H4 (cell line): ENCODE measurements around the gene CCDC172. TPM values are rescaled to one million over a fixed set of nuclear protein-coding genes. Genes with fewer than 3 reads are reported as not detected.

ENCODE experiments used
- DNase-seq: peaks from one replicate; pipeline ENCODE4 v3.0.0-alpha.2; 2015; ENCODE audit warnings: low spot score
- total RNA-seq: library from RNA; depleted of rRNA; stranded (reverse); fragments of >200 nt; shearing (Covaris generic); gene quantifications from 2 replicates; pipeline ENCODE4 v1.2.3, GENCODE V29; 2014; rRNA removed

The CCDC172 gene, protein sequence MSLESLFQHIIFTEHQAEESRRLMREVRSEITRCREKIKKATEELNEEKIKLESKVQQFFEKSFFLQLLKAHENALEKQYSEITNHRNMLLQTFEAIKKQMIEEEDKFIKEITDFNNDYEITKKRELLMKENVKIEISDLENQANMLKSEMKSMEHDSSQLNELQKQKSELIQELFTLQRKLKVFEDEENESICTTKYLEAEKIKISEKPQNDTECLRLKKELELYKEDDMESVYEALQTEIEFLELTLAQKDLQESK
- 0.06 and 0.41 TPM in 2 replicates for total RNA-seq

DNA sequence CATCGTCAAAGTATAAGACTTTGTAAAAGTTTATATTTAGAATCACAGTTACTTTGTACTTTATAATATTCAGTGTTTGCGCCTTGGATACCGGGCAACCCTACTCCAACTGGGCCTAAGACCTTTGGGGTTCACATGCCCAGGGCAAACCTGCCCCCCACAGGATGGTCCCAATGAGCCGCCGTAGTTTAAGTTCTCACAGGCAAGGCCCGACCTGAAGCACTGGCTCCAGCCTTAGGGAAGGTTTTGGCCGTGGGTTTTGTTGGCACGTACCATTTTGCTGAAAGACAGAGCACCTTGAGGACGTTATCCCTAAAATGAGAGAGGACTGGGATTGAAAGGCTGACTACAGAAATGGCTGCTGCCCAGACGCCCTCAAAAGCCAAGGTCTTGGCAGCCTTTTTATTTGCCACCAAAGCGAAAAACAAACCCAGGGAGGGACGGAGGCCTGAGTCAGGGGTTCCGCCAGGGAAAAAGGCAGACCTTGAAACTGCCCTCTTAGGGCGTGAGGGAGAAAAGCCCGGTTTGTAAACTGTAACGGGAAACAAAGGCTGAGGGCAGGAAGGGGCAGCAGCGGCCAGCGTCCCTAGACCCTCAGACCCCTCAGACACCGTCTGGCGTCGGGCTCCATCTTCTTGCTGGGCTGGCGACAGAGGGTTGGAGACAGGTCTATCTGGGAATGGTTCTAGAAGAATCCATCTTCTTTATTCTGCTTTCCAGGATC is at the start of gene CCDC172:
Gene CCDC172, plus strand, starts transcription at position 222 of the 724 bp plus-strand sequence. CDS start 564 bp downstream, outside the sequence.
- DNase-seq = no peak

DNA sequence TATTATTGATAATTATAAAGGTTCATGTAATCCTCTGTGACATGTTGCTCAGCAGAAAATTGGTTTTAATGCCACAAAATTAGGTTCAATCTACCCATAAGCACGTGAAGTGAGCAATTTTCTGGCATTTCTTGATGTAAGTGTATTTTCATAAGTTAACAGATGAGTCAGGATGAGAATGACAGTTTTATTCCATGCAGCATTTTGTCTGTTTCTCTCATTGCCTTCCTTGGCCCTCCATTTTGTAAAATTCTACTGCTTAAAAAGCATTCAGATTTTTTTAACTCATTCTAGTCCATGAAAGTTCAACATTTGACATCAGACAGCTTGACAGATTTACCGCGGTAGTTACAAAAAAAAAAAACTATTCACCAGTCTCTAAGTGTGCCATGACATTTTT is 47.3 kb upstream of the CCDC172 start:
- no peak for DNase-seq

DNA sequence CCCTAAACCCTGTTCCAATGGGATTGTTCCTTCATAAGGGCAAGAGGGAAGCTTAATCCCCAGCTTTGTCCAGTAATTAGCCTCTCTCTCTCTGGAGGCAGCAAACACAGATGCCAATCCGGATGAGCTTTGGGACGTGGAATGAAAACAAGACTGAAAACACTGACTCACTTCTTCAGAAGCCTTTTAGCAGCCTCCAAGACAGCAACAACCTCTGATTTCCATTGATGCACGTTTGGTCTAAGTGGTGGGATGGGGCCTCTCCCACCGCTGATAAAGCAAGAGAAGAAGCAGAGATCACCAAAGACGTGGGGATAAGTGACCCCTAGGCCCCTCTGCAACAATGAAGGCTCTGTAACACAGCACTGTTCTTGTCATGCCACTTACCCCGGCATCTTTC is 45.4 kb upstream of the CCDC172 start:
- DNase-seq = no peak

DNA sequence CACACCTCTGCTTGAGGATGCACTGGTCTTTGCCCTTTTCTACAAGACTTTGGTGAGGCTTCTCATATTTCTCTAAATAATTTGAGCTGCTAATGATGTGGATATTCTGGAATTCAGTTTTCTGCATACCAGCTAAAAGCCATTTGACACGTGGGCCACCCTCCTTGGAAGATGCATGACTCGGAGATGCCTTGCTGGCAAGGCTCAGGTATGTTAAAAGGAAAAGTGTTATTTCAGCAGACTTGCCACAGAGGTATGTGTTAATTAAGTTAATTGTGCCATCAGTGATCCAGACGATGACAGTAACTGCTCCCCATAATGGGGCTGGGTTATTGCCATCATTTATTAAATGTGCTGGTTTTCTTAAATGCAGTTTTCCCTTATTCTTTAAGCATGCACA is 42.5 kb upstream of the CCDC172 start:
- DNase-seq = no peak

DNA sequence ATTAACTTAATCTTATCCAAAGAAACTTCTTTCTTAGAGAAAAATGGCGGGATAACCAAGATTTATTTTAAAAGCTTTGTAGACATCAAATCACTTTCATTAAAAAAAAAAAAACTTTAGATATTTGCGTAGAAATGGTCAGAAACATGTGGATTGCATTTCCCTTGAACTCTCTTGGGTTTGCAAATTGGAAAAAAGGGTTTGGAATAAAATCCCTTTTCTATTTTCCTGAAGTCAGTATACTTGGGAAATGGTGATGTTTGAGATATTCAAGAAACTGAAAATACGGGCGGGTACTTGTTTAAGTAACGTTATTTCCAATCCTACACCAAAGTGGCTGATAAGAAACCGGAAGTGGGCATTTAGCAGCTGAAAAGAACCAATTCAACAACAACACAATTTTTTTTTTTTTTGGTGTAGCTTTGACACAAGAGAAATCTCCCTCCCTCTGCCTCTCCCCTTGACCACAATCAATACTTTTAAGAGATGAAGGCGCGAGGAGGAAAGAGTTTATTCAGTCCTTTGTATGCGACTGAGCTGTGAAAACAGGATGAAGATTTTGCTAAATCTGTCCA is 37.5 kb upstream of the CCDC172 start:
- no peak for DNase-seq

DNA sequence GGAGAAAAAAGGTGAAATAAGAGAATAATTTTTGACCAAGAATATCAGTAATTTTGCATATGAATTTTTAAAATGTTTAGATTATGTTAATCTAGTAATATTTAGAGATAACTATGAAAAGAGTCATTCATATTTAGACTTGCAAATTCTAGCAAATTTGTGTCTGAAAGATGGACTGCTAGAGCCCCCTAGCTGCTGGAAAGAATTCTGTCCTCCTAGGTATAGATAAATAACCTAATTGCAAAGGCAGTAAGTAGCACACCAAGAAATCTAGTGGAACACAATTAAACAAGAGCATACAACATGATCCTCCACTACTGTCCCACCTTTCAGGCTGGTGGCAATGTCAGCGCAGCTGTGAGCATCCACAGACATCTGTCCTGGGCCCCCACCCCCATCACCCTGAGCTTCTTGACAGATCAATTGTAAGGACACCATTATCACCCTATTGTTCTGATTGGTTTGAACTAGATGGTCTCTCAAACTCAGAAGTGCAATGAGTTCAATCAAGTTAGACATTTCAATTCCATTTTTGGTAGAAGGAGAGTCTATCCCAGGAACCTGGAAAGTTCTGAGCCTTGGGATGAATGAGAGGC is 36.2 kb upstream of the CCDC172 start:
- DNase-seq = peak; percentile 37

DNA sequence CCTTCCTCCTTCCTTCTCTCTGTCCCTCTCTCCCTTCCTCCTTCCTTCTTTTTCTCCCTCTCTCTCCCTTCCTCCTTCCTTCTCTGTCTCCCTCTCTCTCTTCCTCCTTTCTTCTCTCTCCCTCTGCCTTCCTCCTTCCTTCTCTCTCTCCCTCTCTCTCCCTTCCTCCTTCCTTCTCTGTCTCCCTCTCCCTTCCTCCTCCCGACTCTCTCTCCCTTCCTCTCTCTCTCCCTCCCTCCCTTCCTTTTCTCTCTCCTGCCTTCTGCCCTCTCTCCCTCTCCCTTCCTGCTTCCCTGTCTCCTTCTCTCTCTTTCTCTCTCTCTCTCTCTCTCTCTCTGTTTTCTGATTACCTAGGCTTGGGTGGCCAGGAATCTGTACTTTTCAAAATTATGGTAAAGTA is 34.6 kb upstream of the CCDC172 start:
- no peak for DNase-seq

DNA sequence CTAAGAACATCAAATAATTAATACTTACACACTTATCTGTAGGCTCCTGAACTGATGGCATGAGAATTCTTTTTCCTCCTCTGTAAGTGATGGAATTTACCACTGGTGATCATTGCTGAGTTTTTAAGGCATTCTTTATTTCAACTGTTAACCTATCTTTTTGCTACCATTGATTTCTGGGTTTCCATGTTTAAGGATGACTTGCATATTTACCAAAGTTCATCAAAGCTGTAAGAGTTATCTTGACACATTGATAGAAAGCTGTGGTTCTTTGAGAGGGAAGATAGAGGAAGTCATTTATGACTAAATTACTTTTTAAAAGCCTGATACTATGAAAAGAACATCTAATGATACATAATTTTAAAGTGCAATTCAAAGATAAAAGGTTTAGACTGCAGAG is 31.8 kb upstream of the CCDC172 start:
- DNase-seq = no peak

DNA sequence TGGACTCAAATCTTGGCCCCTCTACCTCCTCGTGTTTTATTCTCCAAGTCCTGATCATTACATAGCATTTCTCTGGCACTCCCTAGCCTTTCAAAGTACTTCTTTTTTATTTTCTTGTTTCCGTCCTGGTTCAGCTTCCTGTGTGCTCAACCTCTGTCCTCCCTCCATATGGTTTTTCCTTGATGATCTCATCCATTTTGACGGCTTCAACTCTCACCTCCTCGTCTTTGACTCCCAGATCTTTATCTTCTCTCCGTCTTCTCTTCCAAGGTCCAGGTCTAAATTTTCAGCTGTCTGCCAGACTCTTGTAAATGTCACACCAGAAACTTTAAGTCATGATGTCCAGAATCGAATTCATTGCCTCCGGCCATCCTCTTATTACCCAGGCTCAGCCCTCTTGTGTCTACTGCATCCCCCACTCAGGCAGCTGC is 27.9 kb upstream of the CCDC172 start:
- DNase-seq = no peak

DNA sequence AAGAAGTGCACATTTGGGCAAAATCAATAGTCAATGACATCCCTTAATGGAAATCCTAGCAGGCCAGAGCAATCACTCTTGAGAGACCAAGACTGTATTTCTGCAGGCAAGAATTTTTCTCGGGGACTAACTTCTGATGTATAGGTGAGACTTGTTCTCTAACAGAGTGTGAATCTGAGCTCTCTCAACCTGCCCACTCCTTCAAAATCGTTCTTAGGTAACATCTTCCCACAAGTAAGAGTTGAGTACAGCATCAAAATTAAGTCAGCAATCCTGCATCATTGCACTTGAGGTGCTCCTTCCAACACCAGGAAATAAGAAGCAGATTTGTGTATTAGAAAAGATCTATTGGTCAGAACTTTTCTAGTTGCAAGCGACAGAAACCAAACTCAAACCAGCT is 25.7 kb upstream of the CCDC172 start:
- DNase-seq = no peak

DNA sequence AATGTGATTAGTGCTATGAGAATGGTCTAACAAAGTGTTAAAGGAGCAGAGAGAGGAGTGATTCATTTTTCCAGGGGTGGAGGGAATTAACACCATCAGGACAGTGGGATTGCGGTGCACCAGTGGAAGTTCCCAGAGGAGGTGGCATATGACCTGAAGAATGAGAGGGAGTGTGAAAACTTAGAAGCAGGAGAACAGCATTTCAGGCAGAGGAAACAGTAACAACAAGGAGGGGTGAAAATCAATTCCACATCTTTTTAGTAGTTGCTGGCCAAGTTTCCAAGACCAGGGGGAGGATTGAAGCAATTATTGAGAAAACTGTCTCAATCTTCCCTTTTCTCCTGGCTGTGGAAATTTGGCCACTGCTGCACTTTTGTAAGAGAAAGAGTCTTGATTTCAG is 23.7 kb upstream of the CCDC172 start:
- no peak for DNase-seq

DNA sequence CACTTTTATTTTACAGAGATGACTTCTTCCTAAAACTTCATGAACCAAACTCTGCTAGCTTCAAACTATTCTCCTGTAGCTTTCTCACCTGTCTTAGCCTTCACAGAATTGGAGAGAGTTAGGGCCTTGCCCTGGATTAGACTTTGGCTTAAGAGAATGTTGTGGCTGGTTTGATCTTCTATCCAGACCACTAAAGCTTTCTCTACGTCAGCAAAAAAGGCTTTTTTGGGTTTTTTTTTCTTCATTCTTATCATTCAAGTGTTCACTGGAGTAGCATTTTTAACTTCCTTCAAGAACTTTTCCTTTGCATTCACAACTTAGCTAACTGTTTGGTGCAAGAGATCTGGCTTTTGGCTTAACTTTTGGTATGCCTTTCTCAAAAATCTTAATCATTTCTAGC is 19.3 kb upstream of the CCDC172 start:
- no peak for DNase-seq

DNA sequence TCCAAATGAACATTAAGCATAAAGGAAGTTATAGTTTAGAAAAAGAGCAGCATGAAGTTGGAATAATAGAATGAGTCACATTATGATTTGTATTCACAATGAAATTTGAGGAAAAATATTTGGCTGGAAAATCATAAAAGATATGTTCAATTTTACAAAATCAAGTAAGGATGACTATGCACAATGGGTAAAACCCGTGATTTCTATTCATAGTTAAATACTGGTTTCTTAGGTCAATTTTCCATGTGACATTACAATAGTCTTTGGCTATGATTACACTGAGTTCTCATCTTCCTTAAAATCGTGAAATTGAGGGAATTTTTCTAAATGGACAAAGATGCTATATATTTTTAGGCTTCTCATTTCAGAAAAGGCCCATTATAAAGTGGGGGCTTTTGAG is 17.4 kb upstream of the CCDC172 start:
- no peak for DNase-seq

DNA sequence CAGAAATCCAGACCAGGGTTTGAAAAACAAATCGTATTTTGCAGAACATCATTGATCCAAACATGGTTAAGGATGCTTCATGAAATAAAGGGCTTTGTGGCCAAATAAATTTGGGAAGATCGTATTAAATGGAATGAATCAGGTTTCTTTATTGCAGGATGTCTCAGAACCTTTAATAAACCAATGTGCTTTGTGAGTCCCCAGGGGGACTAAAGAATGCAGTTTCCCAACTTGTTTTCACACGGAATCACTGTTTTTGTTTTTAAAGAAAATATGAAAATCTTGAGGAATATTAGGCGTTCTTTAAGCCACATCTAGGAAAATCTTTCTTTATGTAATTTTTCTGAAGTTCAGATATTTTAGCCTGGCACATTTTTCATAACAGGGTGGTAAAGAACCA is 16.8 kb upstream of the CCDC172 start:
- no peak for DNase-seq

DNA sequence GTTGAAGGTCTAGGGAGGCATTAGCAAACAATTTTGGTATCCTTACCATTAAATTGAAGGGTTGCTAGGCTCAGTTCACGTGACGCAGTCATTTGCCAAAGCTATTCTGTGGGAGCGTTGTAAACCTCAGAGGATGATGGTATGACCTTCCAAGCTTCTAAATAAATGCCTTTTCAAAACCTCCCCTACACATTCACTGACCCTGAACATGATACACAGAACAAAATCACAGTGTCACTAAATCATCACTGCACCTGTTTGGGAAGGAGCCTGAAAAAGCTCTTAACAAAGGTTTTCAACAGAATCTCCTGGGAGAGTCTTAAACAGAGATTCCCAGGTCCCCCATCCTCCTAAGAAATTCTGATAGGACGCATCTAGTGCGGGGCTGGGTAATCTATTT is 13.2 kb upstream of the CCDC172 start:
- no peak for DNase-seq

DNA sequence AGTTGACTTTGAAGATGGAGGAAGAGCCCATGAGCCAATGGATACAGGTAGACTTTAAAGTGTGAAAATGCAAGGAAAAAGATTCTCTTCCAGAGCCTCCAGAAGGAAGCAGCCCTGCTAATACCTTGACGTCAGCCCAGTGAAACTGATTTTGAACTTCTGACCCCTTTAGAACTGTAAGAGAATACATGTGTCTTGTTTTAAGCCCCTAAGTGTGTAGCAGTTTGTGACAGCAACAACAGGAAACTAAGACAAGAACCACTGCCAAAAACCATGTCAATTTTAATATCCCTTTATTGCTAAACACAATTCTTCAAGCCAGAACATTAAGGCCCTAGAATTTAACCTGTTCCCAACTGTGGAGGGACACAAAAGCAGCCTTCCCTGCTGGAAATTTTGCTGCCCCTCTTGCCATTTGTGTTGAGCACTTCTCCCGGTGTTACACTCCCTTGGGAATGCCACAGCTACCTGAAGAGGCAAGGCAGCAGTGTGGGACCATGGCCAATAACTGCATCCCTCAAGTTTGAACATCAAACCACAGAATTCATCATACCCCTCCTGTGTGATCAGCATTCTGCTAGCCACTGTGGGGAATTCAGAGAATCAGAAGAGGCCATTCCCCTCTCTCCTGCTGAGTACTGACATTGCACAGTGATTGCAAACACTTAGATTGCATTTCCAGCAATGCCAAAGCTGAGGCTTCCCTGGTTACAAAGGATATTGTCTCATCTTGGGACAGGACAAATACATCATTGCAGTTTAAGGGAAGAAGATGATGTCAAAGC is 12.3 kb upstream of the CCDC172 start:
- DNase-seq = no peak

DNA sequence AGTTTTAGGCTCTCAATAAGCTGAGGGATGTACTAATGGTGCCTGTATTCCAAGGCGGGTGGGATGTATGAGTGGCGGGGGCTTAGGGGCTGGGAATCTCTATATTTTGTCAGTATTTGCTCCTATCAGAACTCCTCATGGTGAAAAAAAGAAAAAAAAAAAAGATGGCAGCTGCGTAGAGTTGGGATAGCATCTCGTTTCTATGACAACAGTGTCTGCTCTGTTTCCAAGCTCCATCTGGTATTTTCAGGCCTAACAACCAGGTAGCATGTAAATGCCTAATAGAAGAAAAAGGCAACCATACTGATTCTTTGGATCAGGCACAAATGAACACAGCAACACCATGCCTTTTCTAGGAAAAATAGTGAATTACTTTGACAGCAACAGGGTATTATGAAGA is 11.7 kb upstream of the CCDC172 start:
- DNase-seq = no peak

DNA sequence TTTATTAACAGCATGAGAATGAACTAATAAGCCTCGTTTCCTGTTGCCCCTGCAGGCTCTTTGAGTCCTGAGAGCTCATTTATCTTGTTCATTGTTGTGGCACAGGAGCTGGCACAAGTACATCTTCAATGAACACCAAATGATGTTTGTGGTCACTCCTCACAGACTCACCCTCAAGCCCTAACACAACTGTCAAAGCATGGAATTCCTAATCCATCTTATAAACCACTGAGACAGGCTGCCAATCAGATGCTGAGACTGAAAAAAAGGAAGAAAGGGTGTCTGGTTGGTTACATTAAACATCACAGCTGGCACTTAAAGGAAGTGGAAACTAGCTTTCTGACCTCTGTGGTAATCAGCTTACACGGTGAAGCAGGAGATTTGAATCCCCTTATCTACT is 7.7 kb upstream of the CCDC172 start:
- DNase-seq = peak; percentile 36

DNA sequence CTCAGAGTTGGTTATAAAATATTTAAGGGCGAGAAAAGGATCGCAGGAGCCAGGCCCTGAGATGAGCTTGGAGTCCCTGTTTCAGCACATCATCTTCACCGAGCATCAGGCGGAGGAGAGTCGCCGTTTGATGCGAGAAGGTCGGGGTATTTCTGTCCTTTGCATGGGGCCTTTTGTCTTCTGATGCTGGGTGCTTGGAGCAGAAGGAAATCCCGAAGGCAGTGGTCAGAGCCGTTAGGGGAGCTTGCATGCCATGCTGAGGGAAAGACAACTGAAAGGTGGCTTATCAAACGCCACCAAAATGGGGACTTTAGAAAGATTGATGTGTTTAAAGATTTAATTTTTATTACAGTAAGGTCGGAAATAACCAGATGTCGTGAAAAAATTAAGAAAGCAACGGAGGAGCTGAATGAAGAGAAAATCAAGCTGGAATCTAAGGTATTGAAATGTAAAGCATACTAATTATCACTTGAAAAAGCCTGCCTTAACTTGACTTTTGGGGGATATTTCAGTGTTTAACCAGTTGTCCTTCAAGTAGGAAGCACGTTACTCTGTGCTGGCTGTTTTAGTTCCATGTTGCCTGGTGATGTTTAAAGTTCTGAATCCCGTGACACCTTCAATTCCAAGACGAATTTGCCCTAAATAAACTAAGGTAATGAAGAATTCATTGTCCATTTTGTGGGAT is 845 bp downstream of the CCDC172 start:
- no peak for DNase-seq

DNA sequence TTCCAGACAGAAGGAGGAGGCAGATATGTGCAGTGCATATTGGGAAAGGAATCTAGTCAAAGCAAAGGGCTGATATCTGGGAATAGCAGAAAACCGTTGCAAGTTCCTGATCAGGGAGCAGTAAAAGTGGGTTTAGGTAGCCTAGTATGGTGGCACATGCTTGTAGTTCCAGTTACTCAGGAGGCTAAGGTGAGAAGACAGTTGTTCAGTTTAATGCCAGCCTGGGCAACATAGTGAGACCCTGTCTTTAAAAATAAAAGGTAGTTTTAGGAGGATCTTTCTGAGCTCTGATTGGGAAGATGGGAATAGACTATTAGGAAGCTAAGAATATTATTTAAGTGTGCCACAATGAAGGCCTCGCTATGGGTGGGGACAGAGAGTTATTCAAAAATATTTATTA is 1.7 kb downstream of the CCDC172 start:
- no peak for DNase-seq

DNA sequence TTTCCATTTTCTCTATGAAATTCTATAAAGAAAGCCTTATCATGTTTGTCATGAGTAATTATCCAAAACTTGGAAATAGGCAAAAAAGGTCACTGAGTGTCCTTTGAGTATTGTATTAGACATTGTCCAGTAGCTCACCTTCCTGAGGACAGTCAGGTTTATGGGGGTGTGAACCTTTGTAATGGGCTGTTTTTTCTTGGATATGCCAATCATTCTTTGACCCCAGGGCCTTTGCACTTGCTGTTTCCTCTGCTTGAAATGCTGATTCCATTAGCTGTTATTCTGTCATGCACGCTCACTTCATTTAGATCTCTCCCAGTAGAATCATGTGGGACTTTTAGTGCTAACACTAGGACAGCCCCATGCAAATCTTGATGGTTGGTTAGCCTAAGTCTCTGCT is 4.9 kb downstream of the CCDC172 start:
- no peak for DNase-seq
